ENCODE measurements around the gene DHRS3. TPM values are rescaled to one million over a fixed set of nuclear protein-coding genes. Genes with fewer than 3 reads are reported as not detected.

Gene DHRS3
- total and polyA plus RNA-seq, 2 donors (not counting 3 experiments of a cell fraction or from before 2014, with no cell fraction given): 54.3 to 75.2 TPM

DNA sequence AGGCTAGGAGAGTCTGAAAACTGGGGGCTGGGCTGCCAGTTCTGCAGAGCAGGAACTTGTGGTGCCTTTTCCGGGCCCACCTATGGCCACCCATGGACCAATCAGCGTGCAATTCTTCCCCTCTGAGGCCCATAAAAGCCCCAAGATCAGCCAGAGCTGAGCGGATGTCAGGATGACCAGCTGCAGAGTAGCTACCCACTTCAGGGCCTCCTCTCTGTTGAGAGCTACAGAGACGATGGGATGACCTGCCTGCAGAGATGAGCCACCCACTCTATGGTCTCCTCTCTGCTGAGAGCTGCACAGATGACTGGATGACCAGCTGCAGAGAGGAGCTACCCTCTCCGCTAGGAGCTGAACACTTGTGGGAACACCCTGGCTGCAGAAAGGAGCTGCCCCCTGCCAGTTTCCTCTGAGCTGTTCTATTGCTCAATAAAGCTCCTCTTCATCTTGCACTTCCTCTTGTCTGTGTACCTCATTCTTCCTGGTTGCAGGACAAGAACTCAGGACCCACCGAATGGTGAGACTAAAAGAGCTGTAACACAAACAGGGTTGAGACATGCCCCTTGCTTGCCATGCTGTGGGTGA, 13.0 kb upstream of the DHRS3 start:
- no peak overlapping the region for H3K4me3 ChIP-seq (replicated peaks in 1 of 3; ENCODE audit: insufficient read depth in 1 of 3, low read depth in 1 of 3, low read length in 3 of 3)
- no peaks in the 10 kb centered on the region for H4K20me1 ChIP-seq (replicated peaks; ENCODE audit: control insufficient read depth, extremely low read depth, insufficient read depth, low read length)
- no peaks in the 10 kb centered on the region for H3K36me3 ChIP-seq (ENCODE audit: control insufficient read depth in 2 of 2, extremely low read depth in 1 of 2, insufficient read depth in 2 of 2, low read length in 2 of 2)
- H3K27ac ChIP-seq (ENCODE audit: insufficient read depth, low read depth, low read length): no peak overlapping the region
- H3K9me1 ChIP-seq (replicated peaks; ENCODE audit: control insufficient read depth, extremely low read depth, insufficient read depth, low read length): no peaks in the 10 kb centered on the region
- TF ChIP-seq POLR2A (IDR thresholded peaks at IDR 0.05; ENCODE audit: low read depth, low read length) (no peak), CTCF (IDR thresholded peaks at IDR 0.05; ENCODE audit: extremely low read depth in 1 of 2, insufficient read depth in 1 of 2, low read depth in 1 of 2, low read length in 2 of 2) (no peak), FOS (IDR thresholded peaks at IDR 0.05; ENCODE audit: borderline replicate concordance, insufficient read depth, low read length) (no peak), GATA2 (IDR thresholded peaks at IDR 0.05; ENCODE audit: insufficient read depth, insufficient read length, low read depth, low read length) (no peak)
- CTCF ChIA-PET: interaction anchor here (0.6 to 3.7 kb wide), 8 partner anchors 11 to 356 kb away, joined by 3 to 22 read pairs (median 4); partner anchors contain the start of gene DHRS3
- H3K9ac ChIP-seq (replicated peaks; ENCODE audit: extremely low read depth, insufficient read depth, low read length): no peak overlapping the region
- intact Hi-C loops (cut with micrococcal nuclease): no loop called here
- FAIRE-seq: no peak
- DNase-seq (ENCODE audit: low read depth, low spot score): no peak
- dilution Hi-C loops (cut with MboI; ENCODE audit: extremely low pct_ligation_motif_present, low sequenced_read_pairs): no loop called here
- no peaks in the 10 kb centered on the region for H3K9me3 ChIP-seq (replicated peaks; ENCODE audit: control insufficient read depth, insufficient read depth, low read length)
- H3K4me2 ChIP-seq (ENCODE audit: insufficient read depth, low read length): no peak overlapping the region
- H2AFZ ChIP-seq (ENCODE audit: low read depth, low read length): no peak overlapping the region
- no TSS peak for BruUV-seq (replicated peaks)
- no peaks in the 10 kb centered on the region for H3K79me2 ChIP-seq (ENCODE audit: control insufficient read depth, insufficient read depth, low read length)
- peaks cover 0 to 2% of the 10 kb centered on the region in 2 experiments for H3K27me3 ChIP-seq (ENCODE audit: control insufficient read depth in 2 of 2, insufficient read depth in 2 of 2, low read length in 2 of 2)
- peaks cover 8% of the 10 kb centered on the region for H3K4me1 ChIP-seq (ENCODE audit: control insufficient read depth, extremely low read depth, insufficient read depth, low read length)
- POLR2A ChIA-PET: no interaction called here
